OCI-LY3 (cell line): ENCODE results near the gene ZBTB7C.

Experiments used
- EZH2phosphoT487 ChIP-seq: fragments of 200-600 bp; shearing (Covaris generic); IDR thresholded peaks from 2 replicates; pipeline ENCODE4 v1.6.1; 2018; ENCODE audit warnings: antibody characterized with exemption, mixed run types, low read depth
- TF ChIP-seq, protein P1 (sequence below): fragments of 200-600, 300-600 bp; sonication (generic); IDR thresholded peaks from 2 replicates; pipeline ENCODE4 v1.5.1; 2014; ENCODE audit warnings: antibody characterized with exemption, low read length, low read depth

DNA sequence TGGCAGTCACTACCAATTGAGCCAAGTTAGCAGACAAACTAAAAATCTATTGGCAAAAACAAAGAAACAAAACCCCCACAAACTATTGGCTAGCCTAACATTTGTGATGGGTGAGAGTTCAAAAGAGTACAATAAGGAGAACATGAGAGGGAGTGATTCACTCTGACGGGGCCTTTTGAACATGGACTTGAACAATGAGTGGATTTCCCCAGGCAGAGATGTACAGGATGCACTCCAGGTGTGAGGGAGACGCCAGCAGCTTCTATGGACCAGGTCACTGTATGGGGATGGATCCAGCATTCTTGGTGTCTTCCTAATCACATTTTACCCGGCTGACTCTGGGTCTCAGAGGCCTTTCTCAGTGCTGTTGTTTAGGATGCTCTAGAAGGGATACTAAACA lies 311.2 kb downstream of the ZBTB7C start:
- TF ChIP-seq, protein P1, sequence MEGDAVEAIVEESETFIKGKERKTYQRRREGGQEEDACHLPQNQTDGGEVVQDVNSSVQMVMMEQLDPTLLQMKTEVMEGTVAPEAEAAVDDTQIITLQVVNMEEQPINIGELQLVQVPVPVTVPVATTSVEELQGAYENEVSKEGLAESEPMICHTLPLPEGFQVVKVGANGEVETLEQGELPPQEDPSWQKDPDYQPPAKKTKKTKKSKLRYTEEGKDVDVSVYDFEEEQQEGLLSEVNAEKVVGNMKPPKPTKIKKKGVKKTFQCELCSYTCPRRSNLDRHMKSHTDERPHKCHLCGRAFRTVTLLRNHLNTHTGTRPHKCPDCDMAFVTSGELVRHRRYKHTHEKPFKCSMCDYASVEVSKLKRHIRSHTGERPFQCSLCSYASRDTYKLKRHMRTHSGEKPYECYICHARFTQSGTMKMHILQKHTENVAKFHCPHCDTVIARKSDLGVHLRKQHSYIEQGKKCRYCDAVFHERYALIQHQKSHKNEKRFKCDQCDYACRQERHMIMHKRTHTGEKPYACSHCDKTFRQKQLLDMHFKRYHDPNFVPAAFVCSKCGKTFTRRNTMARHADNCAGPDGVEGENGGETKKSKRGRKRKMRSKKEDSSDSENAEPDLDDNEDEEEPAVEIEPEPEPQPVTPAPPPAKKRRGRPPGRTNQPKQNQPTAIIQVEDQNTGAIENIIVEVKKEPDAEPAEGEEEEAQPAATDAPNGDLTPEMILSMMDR: no peak
- no peak for TF ChIP-seq EZH2phosphoT487
